NB4 (cell line): ENCODE data around the gene ADM2.

ENCODE experiments used
- DNase-seq: peaks from one replicate; pipeline ENCODE4 v3.0.0; 2010; ENCODE audit warnings: low read depth
- H3K4me3 ChIP-seq: one replicate; pipeline ENCODE4 v1.5.1; 2011; ENCODE audit warnings: mild to moderate bottlenecking, low read depth, low read length, moderate library complexity
- MYC ChIP-seq: IDR thresholded peaks from 2 replicates; pipeline ENCODE4 v1.6.1; 2011; ENCODE audit warnings: low read depth, low read length
- POLR2A ChIP-seq: IDR thresholded peaks from 2 replicates; pipeline ENCODE4 v1.6.1; 2011; ENCODE audit warnings: mild to moderate bottlenecking; ENCODE audit not compliant: insufficient read length; ENCODE audit errors: extremely low read depth
- TF ChIP-seq, protein P1 (sequence below): IDR thresholded peaks from 2 replicates; pipeline ENCODE4 v1.6.1; 2011; ENCODE audit warnings: low read depth, low read length
- TF ChIP-seq, protein P2 (sequence below): IDR thresholded peaks from one replicate; pipeline ENCODE4 v1.5.1; 2012; ENCODE audit warnings: low read depth, low read length

The ADM2 gene

DNA sequence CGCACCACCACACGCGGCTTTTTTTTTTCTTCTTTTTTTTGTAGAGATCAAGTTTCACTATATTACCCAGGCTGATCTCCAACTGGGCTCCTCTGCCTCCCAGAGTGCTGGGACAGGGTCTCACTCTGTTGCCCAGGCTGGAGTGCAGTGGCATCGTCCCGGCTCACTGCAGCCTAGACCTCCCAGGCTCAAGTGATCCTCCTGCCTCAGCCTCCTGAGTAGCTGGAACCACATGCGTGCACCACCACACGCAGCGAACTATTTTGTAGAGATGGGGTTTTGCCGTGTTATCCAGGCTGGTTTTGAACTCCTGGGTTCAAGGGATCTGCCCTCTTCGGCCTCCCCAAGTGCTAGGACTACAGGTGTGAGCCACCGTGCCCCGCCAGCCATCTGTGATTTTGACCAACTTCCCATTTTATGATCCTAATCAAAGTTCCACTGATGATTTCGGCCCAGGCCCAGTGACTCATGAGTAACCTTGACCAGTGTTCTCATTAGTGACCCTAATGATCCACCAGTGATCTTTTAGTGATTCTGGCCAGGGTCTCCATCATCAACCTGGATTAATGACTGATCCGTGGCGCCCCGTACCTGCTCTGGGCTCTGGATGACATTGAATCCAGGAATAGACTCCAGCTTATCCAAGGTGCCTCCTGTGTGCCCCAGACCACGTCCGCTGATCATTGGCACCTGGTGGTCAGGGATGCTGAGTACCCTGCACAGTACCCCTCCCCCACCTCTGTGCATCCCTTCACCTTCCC is 46.8 kb downstream of the ADM2 start:
- DNase-seq = no peak
- no peak for TF ChIP-seq MYC
- TF ChIP-seq, protein P1, sequence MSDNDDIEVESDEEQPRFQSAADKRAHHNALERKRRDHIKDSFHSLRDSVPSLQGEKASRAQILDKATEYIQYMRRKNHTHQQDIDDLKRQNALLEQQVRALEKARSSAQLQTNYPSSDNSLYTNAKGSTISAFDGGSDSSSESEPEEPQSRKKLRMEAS = no peak
- no peak for TF ChIP-seq POLR2A
- TF ChIP-seq, protein P2, sequence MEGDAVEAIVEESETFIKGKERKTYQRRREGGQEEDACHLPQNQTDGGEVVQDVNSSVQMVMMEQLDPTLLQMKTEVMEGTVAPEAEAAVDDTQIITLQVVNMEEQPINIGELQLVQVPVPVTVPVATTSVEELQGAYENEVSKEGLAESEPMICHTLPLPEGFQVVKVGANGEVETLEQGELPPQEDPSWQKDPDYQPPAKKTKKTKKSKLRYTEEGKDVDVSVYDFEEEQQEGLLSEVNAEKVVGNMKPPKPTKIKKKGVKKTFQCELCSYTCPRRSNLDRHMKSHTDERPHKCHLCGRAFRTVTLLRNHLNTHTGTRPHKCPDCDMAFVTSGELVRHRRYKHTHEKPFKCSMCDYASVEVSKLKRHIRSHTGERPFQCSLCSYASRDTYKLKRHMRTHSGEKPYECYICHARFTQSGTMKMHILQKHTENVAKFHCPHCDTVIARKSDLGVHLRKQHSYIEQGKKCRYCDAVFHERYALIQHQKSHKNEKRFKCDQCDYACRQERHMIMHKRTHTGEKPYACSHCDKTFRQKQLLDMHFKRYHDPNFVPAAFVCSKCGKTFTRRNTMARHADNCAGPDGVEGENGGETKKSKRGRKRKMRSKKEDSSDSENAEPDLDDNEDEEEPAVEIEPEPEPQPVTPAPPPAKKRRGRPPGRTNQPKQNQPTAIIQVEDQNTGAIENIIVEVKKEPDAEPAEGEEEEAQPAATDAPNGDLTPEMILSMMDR = no peak
- no peak overlapping the region for H3K4me3 ChIP-seq

DNA sequence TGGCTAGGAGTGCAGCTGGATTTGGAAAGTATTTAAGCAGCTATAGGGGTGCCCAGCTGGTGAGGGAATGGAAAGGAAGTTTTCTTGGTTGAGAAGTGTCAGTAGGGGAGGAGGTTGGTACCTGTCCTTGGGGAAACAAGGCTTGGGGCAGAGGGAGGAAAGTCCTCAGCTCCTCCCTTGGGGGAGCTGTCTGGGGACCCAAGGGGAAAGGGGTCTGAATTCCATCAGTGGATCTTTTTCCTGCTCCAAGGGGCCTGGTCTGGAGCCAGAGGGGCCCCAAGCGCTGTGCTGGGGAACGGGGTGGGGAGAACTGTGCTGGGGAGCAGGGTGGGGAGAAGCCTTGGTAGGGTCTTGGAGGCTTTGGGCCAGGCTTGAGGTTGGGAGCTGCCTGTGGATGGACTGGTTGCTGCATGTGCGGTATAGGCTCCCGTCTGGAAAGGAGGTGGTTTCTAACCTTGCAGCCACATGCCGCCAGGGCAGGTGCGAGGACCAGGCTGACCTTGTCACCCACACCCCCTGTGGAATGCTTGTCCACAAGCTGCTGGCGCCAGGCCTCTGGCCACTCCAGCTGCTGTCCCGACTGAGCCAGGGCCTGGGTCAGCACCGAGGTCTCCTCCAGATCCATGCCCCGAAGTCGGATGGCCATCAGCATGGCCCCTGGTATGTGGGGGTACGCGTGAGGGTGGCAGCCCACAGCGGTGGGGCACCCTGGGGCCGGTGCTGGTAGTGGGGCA is 47.5 kb downstream of the ADM2 start:
- DNase-seq = peak; percentile 47
- no peak for TF ChIP-seq MYC
- TF ChIP-seq, protein P2 = no peak
- TF ChIP-seq, protein P1 = no peak
- TF ChIP-seq POLR2A = no peak

DNA sequence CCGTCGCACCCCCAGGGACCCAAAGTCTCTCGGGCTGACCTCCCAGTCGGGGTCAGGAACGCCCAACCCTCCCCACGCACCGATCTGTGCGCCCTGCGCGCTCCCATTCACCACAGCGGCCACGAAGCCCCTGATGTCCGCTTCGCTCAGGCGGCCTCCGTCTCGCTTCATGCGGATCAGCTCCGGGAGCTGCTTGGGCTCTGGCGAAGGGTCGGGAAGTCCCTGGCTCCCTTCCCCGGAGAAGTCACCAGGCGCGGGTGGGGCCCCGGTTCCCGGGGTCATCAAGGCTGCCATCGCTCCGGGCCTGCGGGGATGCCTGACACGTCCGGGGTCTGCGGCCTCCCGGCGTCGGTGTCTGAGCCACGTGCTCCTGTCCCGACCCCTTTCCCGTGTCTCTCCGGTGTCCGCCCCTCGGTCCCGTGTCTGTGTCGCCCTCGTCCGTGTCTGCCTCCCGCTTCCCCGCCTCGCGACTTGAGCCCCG is 48.1 kb downstream of the ADM2 start:
- no peak for DNase-seq
- H3K4me3 ChIP-seq = no peak overlapping the region
- TF ChIP-seq MYC (no peak), POLR2A (no peak)
- TF ChIP-seq, protein P1 = no peak
- TF ChIP-seq, protein P2 = no peak

More for the DNA sequence above, 47.5 kb downstream of the ADM2 start:
- no peak overlapping the region for H3K4me3 ChIP-seq

DNA sequence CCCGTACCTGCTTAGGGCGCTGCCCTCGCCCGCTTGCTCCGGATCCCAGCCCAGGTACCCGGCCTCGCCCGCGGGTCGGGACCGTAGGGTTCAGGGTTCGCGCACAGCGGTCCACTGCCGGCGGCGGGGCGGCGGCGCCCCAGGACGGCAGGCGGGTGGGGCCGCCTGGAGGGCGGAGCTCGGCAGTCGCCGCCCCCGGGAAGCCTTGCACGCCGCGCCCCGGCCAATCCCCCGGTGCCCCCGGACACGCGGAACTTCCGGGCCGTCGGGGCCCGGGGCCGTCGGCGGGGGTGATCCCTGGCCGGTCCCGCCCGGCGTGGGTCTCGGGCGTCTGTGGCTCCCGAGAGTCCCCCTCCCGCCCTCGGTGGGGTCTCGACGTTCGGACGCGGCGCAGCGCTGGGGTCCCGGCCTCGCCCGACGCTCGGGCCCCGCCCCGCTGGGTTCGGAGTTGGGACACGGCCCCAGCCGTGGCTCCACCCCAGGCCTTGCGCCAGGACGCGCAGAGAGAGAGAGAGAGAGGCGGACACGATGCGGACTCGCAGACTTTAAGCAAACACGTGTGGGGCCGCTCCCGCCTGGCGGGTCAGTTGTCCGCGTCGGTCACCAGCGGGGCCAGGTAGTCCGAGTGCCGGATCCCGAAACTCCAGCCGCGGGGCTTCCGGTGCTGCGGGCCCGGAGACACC is 48.7 kb downstream of the ADM2 start, which contains the start of gene TYMP:
TYMP (minus strand) TSS at position 116 of the 683 bp plus-strand sequence. CDS start 303 bp downstream, outside the sequence.
- TF ChIP-seq MYC (peak; percentile 75), POLR2A (peak; percentile 49)
- TF ChIP-seq, protein P1 = peak; percentile 86
- TF ChIP-seq, protein P2 = no peak
- DNase-seq = peak; percentile 84
- peak within 1 kb of the TSS; percentile 64 for H3K4me3 ChIP-seq

DNA sequence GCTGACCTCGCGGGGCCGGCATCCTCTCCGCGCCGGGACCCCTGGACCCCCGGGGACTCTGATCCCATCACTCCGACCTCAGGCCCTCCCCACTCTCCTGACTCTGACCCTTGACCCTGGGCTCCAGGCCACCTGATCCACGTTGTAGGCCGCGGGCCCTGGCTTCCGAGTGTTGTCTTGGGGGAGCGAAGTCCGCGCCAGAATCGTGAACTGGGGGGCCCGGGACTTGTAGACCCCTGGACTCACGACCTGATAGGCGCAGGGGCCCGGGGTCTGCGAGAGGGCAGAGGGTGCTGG is 49.2 kb downstream of the ADM2 start:
- TF ChIP-seq, protein P1 = no peak
- TF ChIP-seq, protein P2 = no peak
- TF ChIP-seq POLR2A (no peak), MYC (no peak)
- peak overlapping the region; percentile 64 for H3K4me3 ChIP-seq
- no peak for DNase-seq
